Measurements from ENCODE around the gene FSTL5.

FSTL5 gene

GRCh38 chr4:161704653-161705052 lies 459.1 kb downstream of the FSTL5 start:
- no peak for DNase-seq (ENCODE audit: low read depth)

DNA sequence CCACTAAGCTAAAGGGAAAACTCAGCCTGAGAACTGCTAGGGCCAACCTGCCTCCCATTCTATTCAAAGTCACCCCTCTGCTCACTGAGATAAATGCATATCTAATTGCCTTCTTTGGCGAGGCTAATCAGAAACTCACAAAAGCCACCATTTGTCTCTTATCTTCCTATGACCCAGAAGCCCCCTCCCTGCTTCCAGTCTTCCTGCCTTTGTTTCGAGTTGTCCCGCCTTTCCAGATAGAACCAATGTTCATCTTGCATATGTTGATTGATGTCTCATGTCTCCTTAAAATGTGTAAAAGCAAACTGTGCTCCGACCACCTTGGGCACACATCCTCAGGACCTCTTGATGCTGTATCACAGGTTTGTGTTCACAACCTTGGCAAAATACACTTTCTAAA lies 459.8 kb downstream of the FSTL5 start:
- no peak for DNase-seq (ENCODE audit: low read depth)

GRCh38 chr4:161702287-161702686 lies 461.5 kb downstream of the FSTL5 start:
- no peak for DNase-seq (ENCODE audit: low read depth)

DNA sequence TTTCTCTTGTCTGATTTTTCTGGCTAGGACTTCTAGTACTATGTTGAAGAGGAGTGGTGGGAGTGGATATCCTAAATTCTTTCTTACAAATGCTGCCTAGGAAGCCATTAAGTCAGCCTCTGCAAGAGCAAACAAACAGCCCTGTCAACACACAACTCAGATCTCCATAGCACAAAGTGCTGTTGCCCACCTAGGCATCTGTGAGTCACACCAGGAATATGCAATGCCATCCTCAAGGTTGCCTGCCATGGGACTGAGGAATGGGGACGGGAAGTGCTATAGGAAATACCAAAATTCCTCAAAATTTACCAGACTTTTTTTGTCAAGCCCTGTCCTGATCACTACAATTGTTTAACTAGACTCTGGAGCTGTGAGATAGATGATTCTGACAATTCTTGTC lies 466.9 kb downstream of the FSTL5 start:
- no peak for DNase-seq (ENCODE audit: low read depth)

GRCh38 chr4:161680146-161680545 lies 483.7 kb downstream of the FSTL5 start:
- DNase-seq (ENCODE audit: low read depth): no peak

DNA sequence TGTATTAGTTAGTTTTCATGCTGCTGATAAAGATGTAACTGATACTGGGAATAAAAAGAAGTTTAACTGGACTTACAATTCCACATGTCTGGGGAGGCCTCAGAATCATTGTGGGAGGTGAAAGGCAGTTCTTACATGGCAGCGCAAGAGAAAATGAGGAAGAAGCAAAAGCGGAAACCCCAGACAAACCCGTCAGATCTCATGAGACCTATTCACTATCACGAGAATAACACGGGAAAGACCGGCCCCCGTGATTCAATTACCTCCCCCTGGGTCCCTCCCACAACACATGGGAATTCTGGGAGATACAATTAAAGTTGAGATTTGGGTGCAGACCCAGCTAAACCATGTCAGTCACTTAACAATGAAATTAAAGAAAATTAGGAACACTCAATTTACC lies 499.1 kb downstream of the FSTL5 start:
- DNase-seq (ENCODE audit: low read depth): no peak

DNA sequence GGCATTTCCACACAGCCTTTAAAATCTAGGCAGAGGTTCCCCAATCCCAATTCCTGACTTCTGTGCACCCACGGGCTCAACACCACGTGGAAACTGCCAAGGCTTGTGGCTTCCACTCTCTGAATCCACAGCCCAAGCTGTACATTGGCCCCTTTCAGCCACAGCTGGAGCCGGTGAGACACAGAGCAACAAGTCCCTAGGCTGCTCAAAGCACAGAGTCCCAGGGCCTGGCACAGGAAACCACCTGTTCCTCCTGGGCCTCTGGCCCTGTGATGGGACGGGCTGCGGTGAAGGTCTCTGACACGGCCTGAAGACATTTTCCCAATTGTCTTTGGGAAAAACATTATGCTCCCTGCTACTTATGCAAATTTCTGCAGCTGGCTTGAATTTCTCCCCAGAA lies 500.0 kb downstream of the FSTL5 start:
- DNase-seq (ENCODE audit: low read depth): no peak

GRCh38 chr4:161658676-161659075 lies 505.1 kb downstream of the FSTL5 start:
- DNase-seq (ENCODE audit: low read depth): no peak

DNA sequence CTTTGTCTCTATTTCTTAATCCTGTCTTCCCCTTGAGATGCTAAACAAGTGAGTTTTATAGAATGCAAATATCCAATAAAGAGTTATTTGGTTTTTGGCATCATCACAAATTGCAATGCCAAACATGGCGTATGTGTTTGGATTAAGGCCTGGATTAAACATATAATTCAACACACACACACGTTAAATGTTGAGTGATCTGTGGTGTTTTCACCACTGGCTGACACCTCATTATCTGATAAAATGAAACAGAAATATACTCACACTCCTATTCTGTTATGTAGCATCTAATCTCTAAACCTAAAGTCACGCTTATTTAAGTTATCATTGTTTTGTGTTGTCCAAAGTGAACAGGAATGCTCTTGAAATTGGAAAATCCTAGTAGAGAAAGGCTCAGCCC lies 506.2 kb downstream of the FSTL5 start:
- DNase-seq (ENCODE audit: low read depth): no peak

- no peak for DNase-seq (ENCODE audit: low read depth)
Measured at GRCh38 chr4:161656594-161656993, 507.2 kb downstream of the FSTL5 start.

- no peak for DNase-seq (ENCODE audit: low read depth)
Measured at GRCh38 chr4:161655148-161655547, 508.7 kb downstream of the FSTL5 start.

DNA sequence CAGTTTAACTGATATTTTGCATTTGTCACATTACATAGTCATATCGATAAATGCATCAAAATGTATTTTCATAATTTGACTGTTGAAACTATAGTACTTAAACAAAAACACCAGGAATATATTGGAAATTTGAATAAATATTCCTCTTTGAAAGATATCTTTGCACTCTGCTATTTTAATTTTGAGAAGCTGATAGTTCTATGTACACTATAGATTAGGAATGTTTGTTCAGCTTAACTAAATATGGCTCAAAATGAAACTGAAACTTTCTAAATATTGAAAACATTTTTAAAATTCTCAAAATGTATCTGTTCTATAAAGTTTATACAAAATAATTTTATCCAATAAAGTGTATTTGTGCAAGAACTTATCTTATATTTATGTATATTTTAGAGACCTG lies 510.1 kb downstream of the FSTL5 start:
- DNase-seq (ENCODE audit: low read depth): no peak

- no peak for DNase-seq (ENCODE audit: low read depth)
Measured at GRCh38 chr4:161651586-161651985, 512.2 kb downstream of the FSTL5 start.

DNA sequence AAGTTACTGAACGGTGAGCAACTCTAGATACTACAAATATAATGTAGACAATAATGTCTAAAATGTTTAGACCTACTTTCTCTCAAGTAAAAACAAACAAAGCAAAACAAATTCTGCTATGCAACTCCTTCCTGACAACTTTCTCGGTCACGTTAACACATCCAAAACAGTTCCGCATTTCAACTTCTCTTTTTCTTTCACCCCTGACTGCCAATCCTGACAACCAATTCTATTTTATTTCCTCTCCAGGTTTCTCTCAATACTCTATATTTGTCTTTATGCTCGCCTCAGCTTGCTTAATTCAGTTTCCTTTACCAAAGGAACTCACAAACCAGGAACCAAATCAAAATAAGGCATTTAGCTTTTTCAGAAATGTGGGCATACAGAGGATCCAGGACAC lies 513.0 kb downstream of the FSTL5 start:
- DNase-seq (ENCODE audit: low read depth): no peak

GRCh38 chr4:161647757-161648156 lies 516.0 kb downstream of the FSTL5 start:
- no peak for DNase-seq (ENCODE audit: low read depth)

GRCh38 chr4:161642708-161643107 lies 521.1 kb downstream of the FSTL5 start:
- no peak for DNase-seq (ENCODE audit: low read depth)

GRCh38 chr4:161629694-161630441 lies 533.9 kb downstream of the FSTL5 start:
- no peak for DNase-seq (ENCODE audit: low read depth)

DNA sequence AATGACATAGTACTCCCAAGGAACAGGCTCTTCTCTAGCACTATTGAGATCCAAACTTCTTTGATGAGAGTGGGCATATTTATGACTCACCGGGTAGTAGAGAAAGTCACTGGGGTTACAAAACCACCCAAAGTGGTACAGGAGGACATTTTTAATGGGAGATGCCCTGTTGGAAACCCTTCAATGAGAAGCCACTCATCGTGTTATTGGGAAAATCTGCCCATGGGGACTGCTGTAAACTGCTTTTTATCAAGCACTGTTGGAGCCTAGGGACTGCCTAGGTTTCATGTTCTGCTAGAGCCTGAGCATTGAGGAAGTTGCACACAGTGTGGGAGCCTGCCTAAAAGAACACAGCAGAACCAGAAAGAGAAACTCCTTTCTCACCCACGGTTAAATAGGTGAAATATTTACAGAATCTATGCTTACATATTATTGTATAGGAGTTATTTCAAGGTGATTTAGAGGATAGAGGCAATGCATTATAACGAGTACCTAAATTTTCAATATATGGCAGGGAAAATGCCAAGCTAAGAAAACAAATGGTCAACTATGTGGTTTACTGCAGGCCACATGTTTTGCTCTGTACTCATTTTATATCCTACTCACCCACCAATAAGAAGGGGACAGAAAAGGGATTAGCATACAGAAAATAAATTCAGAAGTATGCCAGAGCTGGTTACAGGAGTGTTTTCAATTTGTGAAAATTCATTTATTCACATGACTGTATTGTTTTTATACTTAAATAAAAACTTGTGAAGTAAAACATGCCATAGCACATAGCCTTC lies 559.1 kb downstream of the FSTL5 start:
- DNase-seq (ENCODE audit: low read depth): no peak

DNA sequence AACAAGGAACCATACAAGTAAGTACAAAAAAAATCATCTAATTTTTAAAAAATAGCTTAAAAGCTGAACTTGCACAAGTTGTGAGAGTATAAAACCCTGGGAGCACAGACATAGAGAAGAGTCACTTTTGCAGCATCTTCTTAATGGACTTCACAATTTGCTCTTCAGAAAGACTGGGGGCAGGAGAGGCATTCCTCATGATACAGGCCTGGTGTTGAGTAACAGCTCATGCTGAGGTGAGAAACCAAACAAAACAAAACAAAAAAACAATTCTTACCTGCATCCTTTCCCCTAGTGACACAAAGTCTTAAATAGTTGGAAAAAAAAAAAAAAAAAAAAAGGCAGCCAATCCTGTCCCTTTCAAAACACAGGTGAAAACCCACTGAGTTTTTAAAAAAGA lies 562.8 kb downstream of the FSTL5 start:
- no peak for DNase-seq (ENCODE audit: low read depth)

DNA sequence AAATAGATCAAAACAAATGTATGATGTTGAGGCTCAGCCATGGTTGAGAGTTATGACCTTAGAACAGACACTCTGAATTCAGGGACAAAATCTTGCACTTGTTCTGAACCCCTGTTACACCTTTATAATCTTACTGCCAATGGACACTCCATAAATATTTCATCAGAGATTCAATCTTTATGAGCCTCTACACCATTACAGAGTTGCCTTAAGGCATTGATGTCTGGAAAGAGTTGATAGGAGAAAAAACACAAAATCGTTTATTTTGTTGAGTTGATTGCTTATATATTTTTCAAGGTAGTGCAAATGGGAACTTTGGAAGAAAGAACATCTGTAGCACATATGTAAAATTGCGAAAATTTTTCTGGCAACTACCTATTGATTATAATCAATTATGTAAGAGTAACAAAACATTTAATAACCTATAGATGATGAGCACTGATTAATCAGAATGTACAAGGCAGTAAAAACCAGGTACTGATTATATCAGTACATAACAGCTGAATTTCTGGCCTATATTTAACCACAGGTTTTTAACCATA lies 568.5 kb downstream of the FSTL5 start:
- no peak for DNase-seq (ENCODE audit: low read depth)

DNA sequence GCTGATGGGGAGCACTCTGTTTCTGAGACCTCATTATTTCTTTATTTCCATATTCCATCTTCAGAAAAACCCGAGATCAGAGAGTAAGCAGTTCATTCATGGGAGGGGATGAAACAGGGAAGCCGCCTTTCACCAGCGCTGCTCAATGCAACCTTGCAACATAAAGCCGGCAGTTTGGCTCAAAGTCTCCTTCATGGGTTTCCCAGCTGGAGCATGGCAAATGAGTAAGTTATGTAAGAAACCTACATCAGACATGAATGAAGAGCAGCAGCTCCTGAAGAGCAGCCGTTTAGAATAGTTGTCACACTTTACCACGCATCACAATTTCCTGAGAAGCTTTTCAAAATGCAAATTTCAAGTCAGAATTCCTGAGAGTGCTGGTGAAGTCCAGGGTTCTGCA lies 578.8 kb downstream of the FSTL5 start:
- no peak for DNase-seq (ENCODE audit: low read depth)

DNA sequence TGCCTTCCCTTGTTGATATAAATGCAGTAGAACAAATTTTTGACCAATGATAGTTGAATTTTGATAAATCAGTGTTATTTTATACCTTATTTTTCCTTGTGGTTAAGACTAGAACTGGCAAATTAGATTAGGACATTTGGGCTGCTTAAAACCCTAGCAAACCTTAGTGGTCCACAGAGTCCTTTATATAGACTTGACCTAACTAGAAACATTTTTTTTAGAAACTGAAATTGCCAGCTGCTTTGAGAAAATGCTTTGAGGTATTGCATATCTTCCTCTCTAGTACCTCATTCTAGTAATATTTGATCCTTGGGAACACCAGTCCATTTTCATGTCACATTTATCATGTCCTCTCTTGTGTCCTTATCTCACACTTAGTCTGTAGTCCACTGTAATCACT lies 580.3 kb downstream of the FSTL5 start:
- DNase-seq (ENCODE audit: low read depth): no peak
